GM18907 (cell line): ENCODE results near the gene MKI67.

Experiments
- ATAC-seq: cut with Tn5 transposase; IDR thresholded peaks from one replicate; pipeline ENCODE4 v1.9.1; 2021; ENCODE audit warnings: mild to moderate bottlenecking, moderate library complexity; ENCODE audit not compliant: unreplicated experiment

MKI67 gene

GRCh38 chr10:128068398-128069285 is 57.6 kb downstream of the MKI67 start:
- peak; percentile 2 for ATAC-seq

GRCh38 chr10:128067691-128068397 is 58.4 kb downstream of the MKI67 start:
- ATAC-seq, result no peak

- no peak for ATAC-seq
Observed at GRCh38 chr10:128066870-128067382, 59.3 kb downstream of the MKI67 start.

GRCh38 chr10:128065881-128066534 is 60.2 kb downstream of the MKI67 start:
- no peak for ATAC-seq

- no peak for ATAC-seq
Observed at GRCh38 chr10:128064970-128065580, 61.1 kb downstream of the MKI67 start.

- ATAC-seq, result peak; percentile 69
Observed at GRCh38 chr10:128064108-128064969, 61.9 kb downstream of the MKI67 start.

GRCh38 chr10:128063736-128064107 is 62.5 kb downstream of the MKI67 start:
- peak; percentile 18 for ATAC-seq

- ATAC-seq, result peak; percentile 45
Observed at GRCh38 chr10:128062881-128063563, 63.2 kb downstream of the MKI67 start.

- ATAC-seq, result no peak
Observed at GRCh38 chr10:128062331-128062880, 63.8 kb downstream of the MKI67 start.

GRCh38 chr10:128061306-128062300 is 64.6 kb downstream of the MKI67 start:
- ATAC-seq, result no peak

GRCh38 chr10:128060341-128061250 is 65.6 kb downstream of the MKI67 start:
- ATAC-seq, result no peak

GRCh38 chr10:128059982-128060293 is 66.3 kb downstream of the MKI67 start:
- ATAC-seq, result no peak

GRCh38 chr10:128059266-128059981 is 66.8 kb downstream of the MKI67 start:
- no peak for ATAC-seq

- no peak for ATAC-seq
Observed at GRCh38 chr10:128058750-128059134, 67.5 kb downstream of the MKI67 start.

- ATAC-seq, result no peak
Observed at GRCh38 chr10:128058106-128058749, 68.0 kb downstream of the MKI67 start.
